GM10266 (cell line): Measurements from ENCODE around the gene IFIT5.

ENCODE experiments used
- DNase-seq: peaks from one replicate; pipeline ENCODE4 v3.0.0; 2012; ENCODE audit errors: extremely low spot score
- TF ChIP-seq, protein P1 (sequence below): IDR thresholded peaks from 2 replicates; pipeline ENCODE4 v1.5.1; 2012; ENCODE audit warnings: mild to moderate bottlenecking, low read depth; ENCODE audit not compliant: control insufficient read depth, insufficient read depth; ENCODE audit errors: missing control alignments

Gene IFIT5

GRCh38 chr10:89450901-89451300, 36.5 kb downstream of the IFIT5 start:
- DNase-seq = no peak
- TF ChIP-seq, protein P1, sequence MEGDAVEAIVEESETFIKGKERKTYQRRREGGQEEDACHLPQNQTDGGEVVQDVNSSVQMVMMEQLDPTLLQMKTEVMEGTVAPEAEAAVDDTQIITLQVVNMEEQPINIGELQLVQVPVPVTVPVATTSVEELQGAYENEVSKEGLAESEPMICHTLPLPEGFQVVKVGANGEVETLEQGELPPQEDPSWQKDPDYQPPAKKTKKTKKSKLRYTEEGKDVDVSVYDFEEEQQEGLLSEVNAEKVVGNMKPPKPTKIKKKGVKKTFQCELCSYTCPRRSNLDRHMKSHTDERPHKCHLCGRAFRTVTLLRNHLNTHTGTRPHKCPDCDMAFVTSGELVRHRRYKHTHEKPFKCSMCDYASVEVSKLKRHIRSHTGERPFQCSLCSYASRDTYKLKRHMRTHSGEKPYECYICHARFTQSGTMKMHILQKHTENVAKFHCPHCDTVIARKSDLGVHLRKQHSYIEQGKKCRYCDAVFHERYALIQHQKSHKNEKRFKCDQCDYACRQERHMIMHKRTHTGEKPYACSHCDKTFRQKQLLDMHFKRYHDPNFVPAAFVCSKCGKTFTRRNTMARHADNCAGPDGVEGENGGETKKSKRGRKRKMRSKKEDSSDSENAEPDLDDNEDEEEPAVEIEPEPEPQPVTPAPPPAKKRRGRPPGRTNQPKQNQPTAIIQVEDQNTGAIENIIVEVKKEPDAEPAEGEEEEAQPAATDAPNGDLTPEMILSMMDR = no peak

- TF ChIP-seq, protein P1 = no peak
- DNase-seq = no peak
Measured at GRCh38 chr10:89452193-89452592, 37.8 kb downstream of the IFIT5 start.

DNA sequence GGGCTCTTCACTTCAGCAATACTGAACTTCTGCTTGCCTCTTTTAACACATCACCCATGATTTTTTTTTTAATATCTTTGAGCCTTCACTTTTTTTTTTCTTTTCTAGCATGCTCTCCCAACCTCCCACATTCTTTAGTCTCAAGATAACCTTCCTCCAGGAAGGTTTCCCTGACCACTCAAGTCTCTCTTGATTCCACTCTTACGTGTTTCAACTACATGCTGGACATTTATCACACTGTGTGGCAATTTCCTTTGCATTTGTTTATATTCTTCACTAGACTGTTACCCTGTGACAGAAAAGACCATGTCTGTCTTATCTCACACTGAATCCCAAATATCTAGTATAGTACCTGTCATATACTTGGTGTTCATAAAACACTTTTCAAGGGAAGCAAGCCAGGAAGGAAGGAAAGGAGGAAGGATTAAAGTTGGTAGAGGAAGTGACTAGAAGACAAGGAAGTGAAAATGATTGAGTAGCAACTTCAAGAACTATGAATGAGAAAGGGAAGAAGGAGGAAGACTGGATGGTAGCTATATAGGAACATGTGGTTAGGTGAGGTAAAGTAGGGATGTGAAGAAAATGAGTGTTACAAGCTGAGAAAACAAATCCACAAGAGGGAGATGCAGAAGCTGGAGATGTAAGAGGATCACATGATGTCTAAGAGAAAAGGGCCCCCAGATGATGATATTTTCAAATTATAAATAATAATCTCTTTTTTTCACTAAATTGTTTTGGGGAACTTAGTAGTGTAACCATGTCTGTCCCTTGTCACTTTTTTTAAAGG, 40.4 kb downstream of the IFIT5 start:
- TF ChIP-seq, protein P1 = no peak
- DNase-seq = no peak

DNA sequence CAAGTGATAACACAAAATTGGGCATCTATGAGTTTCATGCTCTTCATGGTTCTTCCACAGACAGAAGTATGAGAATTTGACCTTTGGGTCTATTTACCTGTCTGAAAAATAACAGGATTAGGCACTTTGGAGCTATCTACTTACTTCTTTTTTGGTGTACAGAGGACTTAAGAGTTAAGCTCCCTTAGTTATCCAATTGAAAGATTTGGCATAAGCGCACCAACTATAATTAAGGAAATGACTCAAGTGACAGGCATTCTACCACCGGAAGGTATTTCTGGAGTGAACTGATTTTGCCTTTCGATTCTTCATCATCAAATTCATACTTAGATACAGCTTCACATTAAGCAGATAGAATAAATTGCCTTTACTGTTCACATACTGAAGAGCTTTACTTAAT, 43.9 kb downstream of the IFIT5 start:
- TF ChIP-seq, protein P1 = no peak
- DNase-seq = no peak

GRCh38 chr10:89458784-89459183, 44.4 kb downstream of the IFIT5 start:
- TF ChIP-seq, protein P1 = no peak
- no peak for DNase-seq

DNA sequence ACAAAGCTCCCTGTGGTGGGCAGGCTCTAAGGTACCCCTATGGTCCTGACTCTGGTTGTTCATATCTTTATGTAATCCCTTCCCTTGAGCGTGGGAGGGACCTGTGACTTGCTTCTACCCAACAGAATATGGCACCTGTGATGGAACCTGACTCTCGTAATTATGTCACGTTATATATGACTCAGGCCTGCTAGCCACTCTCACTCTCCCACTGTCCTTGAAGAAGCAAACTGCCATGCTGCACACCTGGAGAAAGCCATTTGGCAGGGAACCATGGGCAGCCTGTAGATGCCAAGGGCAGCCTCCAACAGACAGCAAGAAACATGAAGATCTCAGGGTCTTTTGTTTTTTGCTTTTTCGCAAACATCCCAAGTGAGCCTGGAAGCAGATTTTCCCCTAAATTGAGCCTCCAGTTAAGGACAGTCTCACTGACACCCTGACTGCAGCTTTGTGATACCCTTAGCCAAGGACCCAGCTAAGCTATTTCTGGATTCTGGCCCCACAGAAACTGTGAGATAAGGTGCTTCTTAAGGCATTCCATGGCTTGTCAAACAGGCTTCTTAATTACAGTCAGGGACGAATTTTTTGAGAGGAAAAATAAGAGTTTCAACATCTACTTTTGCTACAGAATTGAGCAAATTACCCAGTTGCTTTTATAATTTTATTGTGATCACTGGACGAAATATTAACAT, 49.6 kb downstream of the IFIT5 start:
- DNase-seq = no peak
- TF ChIP-seq, protein P1 = no peak

- no peak for DNase-seq
- TF ChIP-seq, protein P1 = no peak
Measured at GRCh38 chr10:89465196-89465595, 50.8 kb downstream of the IFIT5 start.
